ENCODE measurements around the gene PUM1.

DNA sequence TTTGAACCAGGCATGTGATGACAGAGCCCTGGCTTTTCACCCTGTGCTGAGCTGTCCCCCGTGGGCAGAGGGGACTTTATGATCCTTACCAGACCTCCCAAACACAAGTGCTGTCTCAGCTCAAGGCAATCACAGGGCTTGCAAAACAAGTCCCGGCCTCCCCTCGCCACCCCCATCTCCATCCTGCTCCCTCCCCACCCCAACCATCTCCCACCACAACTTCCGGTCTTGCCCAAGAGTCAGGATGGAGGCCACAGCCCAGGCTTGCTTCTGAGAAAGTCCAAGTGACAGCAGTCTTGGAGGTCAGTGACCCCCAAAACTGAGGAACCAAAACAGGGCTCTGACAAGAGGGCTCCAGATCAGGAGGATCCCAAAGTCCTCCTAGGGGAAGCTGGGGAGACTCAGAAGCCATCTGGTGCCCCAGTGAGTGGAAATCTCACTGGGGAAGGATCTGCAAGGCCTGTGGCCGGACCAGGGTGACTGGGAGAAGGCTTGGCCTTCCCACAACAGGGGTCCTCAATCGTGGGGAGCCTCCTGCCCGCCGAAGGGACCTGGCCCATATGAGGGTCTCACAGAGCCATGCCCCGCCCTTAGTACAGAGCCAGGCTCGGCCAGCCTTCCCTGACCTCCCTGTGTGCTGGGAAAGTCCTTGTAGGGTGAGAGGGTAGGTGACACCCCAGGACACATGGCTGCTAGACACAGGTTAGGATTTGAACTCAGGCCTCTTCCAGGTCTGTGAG is 152.4 kb downstream of the PUM1 start:
- TF ChIP-seq POLR2A (IDR thresholded peaks at IDR 0.05): no peak
- TF ChIP-seq, protein P1, sequence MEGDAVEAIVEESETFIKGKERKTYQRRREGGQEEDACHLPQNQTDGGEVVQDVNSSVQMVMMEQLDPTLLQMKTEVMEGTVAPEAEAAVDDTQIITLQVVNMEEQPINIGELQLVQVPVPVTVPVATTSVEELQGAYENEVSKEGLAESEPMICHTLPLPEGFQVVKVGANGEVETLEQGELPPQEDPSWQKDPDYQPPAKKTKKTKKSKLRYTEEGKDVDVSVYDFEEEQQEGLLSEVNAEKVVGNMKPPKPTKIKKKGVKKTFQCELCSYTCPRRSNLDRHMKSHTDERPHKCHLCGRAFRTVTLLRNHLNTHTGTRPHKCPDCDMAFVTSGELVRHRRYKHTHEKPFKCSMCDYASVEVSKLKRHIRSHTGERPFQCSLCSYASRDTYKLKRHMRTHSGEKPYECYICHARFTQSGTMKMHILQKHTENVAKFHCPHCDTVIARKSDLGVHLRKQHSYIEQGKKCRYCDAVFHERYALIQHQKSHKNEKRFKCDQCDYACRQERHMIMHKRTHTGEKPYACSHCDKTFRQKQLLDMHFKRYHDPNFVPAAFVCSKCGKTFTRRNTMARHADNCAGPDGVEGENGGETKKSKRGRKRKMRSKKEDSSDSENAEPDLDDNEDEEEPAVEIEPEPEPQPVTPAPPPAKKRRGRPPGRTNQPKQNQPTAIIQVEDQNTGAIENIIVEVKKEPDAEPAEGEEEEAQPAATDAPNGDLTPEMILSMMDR (IDR thresholded peaks at IDR 0.05): no peak
